Peyer's patch (tissue), 4 donors: ENCODE results near the gene CRTAC1. TPM values are rescaled to one million over a fixed set of nuclear protein-coding genes. Genes with fewer than 3 reads are reported as not detected.

Experiments
- DNase-seq, 3 donors: peaks; one replicate each; pipeline ENCODE4 v3.0.0-alpha.2; 2017 to 2019
- H3K27ac ChIP-seq, 4 donors: fragments of 200-600 bp; sonication (generic); one replicate each; pipeline ENCODE4 v1.5.1; 2016 to 2019
- H3K27me3 ChIP-seq, 2 donors: fragments of 200-600 bp; sonication (generic); one replicate each; pipeline ENCODE4 v1.5.1; 2019
- H3K36me3 ChIP-seq, 3 donors: fragments of 200-600 bp; sonication (generic); one replicate each; pipeline ENCODE4 v1.5.1; 2016 to 2019
- H3K4me1 ChIP-seq, 4 donors: fragments of 200-600 bp; sonication (generic); one replicate each; pipeline ENCODE4 v1.5.1; 2016 to 2019
- H3K4me3 ChIP-seq, 4 donors: fragments of 200-600 bp; sonication (generic); 1 replicate in 3 of 4; 2 replicates in 1 of 4; pipeline ENCODE4 v1.5.1; 2016 to 2019; ENCODE audit warnings: mild to moderate bottlenecking in 1 of 4
- H3K9me3 ChIP-seq, 4 donors: fragments of 200-600 bp; sonication (generic); one replicate each; pipeline ENCODE4 v1.5.1; 2016 to 2019; ENCODE audit warnings: mild to moderate bottlenecking in 1 of 4
- CTCF ChIP-seq, 6 experiments: fragments of 450-650 bp in 4 of 6; fragments of 200-600 bp in 2 of 6; sonication (generic) in 1 of 6; IDR thresholded peaks; one replicate each; pipeline ENCODE4 v1.5.1; 2017 to 2019; ENCODE audit warnings: antibody characterized with exemption in 6 of 6, mild to moderate bottlenecking in 3 of 6, moderate library complexity in 1 of 6
- POLR2A ChIP-seq, 2 donors: fragments of 450-650 bp; IDR thresholded peaks; one replicate each; pipeline ENCODE4 v1.5.1; 2017; ENCODE audit warnings: antibody characterized with exemption in 2 of 2, mild to moderate bottlenecking in 2 of 2, moderate library complexity in 2 of 2
- total RNA-seq, 4 donors: library from RNA; depleted of rRNA; stranded (reverse); fragments of >200 nt; gene quantifications; one replicate each; pipeline ENCODE4 v1.1.0, GENCODE V29; 2016

Gene CRTAC1
- total RNA-seq, 4 donors from 2014 or later: 0.53 TPM; not detected in 3

- peaks cover 0 to 22% of the 10 kb centered on the region in 2 donors for H3K27me3 ChIP-seq
- no peaks in the 10 kb centered on the region for H3K9me3 ChIP-seq
- no peaks in the 10 kb centered on the region for H3K36me3 ChIP-seq
- H3K27ac ChIP-seq: no peak overlapping the region
- H3K4me3 ChIP-seq: no peak overlapping the region
- TF ChIP-seq POLR2A (IDR thresholded peaks at IDR 0.05): no peak
- peak; percentile 10 to 67 (median 52) for TF ChIP-seq CTCF (IDR thresholded peaks at IDR 0.05)
- DNase-seq: peak in 2 of 3 donors; percentile 23 to 64
- peaks cover 0 to 21% (median 0%) of the 10 kb centered on the region in 4 donors for H3K4me1 ChIP-seq
Measured at GRCh38 chr10:98028168-98028770, 2.2 kb downstream of the CRTAC1 start.

- Histone ChIP-seq H3K27me3 (no peaks in the 10 kb centered on the region), H3K4me3 (no peak overlapping the region), H3K36me3 (no peaks in the 10 kb centered on the region), H3K27ac (no peak overlapping the region), H3K9me3 (no peaks in the 10 kb centered on the region), H3K4me1 (no peaks in the 10 kb centered on the region)
- DNase-seq: no peak
- TF ChIP-seq POLR2A (IDR thresholded peaks at IDR 0.05) (no peak), CTCF (IDR thresholded peaks at IDR 0.05) (no peak)
Measured at GRCh38 chr10:98023024-98023423, 7.4 kb downstream of the CRTAC1 start.

- Histone ChIP-seq H3K9me3 (no peaks in the 10 kb centered on the region), H3K4me1 (no peaks in the 10 kb centered on the region), H3K4me3 (no peak overlapping the region), H3K27ac (no peak overlapping the region), H3K27me3 (no peaks in the 10 kb centered on the region), H3K36me3 (no peaks in the 10 kb centered on the region)
- DNase-seq: no peak
- no peak for TF ChIP-seq POLR2A (IDR thresholded peaks at IDR 0.05)
- no peak for TF ChIP-seq CTCF (IDR thresholded peaks at IDR 0.05)
Measured at GRCh38 chr10:98020784-98021183, 9.6 kb downstream of the CRTAC1 start.

- H3K4me1 ChIP-seq: no peaks in the 10 kb centered on the region
- H3K27ac ChIP-seq: no peak overlapping the region
- no peak overlapping the region for H3K4me3 ChIP-seq
- H3K36me3 ChIP-seq: no peaks in the 10 kb centered on the region
- DNase-seq: no peak
- no peaks in the 10 kb centered on the region for H3K9me3 ChIP-seq
- H3K27me3 ChIP-seq: no peaks in the 10 kb centered on the region
- TF ChIP-seq POLR2A (IDR thresholded peaks at IDR 0.05) (no peak), CTCF (IDR thresholded peaks at IDR 0.05) (no peak)
Measured at GRCh38 chr10:98020254-98020653, 10.2 kb downstream of the CRTAC1 start.

GRCh38 chr10:98019784-98020183 lies 10.6 kb downstream of the CRTAC1 start:
- H3K4me3 ChIP-seq: no peak overlapping the region
- no peak for DNase-seq
- no peaks in the 10 kb centered on the region for H3K9me3 ChIP-seq
- H3K36me3 ChIP-seq: no peaks in the 10 kb centered on the region
- no peaks in the 10 kb centered on the region for H3K4me1 ChIP-seq
- no peaks in the 10 kb centered on the region for H3K27me3 ChIP-seq
- no peak for TF ChIP-seq POLR2A (IDR thresholded peaks at IDR 0.05)
- no peak for TF ChIP-seq CTCF (IDR thresholded peaks at IDR 0.05)
- H3K27ac ChIP-seq: no peak overlapping the region
